NCI-H2081 (cell line): ENCODE data around the gene STC2.

Experiments
- DNase-seq, 2 experiments: peaks; one replicate each; lab custom pipeline; 2025; lab: John Stamatoyannopoulos, UW

The STC2 gene

GRCh38 chr5:173312821-173313220, 15.4 kb downstream of the STC2 start:
- no peak for DNase-seq

GRCh38 chr5:173311818-173312585, 16.2 kb downstream of the STC2 start:
- no peak for DNase-seq

GRCh38 chr5:173310861-173311785, 17.1 kb downstream of the STC2 start:
- no peak for DNase-seq

- no peak for DNase-seq
Observed at GRCh38 chr5:173310218-173310769, 17.9 kb downstream of the STC2 start.

GRCh38 chr5:173309731-173310130, 18.5 kb downstream of the STC2 start:
- no peak for DNase-seq

DNA sequence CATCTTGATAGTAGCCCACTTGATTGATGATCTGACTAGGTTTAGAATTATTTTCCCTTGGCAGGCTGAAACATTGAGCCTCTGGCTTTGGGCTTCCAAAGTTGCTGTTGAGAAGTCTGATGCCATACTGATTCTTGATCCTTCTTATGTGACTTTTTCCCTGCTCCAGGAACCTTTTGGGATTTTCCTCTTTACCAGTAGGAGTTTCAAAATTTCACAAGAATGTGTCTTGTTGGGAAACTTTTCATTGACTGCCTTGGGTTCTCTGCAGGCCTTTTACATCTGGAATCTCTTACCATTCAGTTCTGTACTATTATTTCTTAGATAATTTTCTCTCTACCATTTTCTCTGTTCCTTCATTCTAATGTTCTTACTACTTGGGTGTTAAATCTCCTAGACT, 20.0 kb downstream of the STC2 start:
- no peak for DNase-seq

DNA sequence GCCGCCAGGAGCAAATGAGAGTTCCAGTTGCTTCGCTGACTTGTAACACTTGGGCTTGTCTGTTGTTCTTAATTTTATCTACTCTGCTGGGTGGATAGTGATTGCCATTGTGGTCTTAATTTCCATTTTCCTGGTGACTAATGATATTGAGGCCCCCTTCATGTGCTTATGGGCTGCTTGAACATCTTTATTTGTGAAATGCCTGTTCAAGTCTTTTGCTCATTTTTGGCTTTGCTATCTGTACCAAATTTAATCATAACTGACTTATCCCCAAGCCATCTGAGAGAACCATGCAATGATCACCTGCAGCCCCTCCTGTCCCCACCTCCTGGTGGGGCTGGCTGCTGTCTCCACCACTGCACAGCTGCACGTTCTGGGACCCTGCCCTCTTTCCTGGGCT, 20.5 kb downstream of the STC2 start:
- no peak for DNase-seq

- DNase-seq: no peak
Observed at GRCh38 chr5:173306695-173307094, 21.5 kb downstream of the STC2 start.

DNA sequence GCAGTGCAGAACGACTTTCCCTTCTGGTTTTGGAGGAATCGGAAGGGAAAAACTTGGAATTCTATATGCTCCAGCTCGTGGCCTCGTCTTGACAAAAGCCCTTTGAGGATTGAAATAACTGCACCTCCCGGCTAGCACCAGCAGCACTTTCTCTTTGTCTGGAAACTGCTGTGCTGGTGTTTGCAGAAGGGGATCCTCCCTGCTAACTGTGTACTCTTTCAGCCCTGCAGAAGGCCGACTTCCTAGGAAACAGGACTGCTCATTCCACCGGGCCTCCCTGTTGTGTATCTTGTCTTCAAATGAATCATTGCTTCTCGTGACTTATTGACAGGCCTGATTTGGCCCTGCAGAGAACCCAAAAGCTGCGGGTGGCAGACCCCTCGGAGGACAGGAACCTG, 23.6 kb downstream of the STC2 start:
- DNase-seq: no peak

- DNase-seq: no peak
Observed at GRCh38 chr5:173303878-173304590, 24.2 kb downstream of the STC2 start.

- peak; percentile 42 to 76 for DNase-seq
Observed at GRCh38 chr5:173302546-173303155, 25.6 kb downstream of the STC2 start.

- no peak for DNase-seq
Observed at GRCh38 chr5:173301695-173302545, 26.3 kb downstream of the STC2 start.

DNA sequence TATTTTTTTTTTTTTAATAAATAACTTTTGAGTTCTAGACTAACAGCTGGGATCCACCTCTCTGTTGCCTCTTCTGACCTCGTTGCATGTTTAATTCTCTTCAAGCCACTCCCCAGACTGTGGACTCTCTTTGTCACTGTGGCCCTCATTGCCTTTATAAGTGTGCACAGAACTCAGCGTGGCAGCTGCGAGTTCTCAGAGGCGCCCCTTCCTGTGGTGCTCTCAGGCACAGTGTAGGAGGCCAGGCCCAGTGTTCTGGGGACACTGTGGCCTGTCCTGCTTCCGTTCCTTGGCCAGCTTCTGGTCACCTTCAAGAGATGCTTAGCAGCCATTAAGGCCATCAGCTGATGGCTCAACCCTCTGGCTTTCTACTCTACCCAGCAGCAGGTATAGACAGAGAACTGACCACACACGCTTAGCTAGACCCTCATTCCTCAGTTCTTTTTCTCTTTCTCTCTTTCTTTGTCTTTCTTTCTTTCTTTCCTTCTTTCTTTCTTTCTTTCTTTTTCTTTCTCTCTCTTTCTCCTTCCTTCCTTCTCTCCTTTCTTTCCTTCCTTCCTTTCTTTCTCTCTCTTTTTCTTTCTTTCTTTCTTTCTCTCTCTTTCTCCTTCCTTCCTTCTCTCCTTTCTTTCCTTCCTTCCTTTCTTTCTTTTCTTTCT, 27.7 kb downstream of the STC2 start:
- DNase-seq: no peak

- no peak for DNase-seq
Observed at GRCh38 chr5:173299820-173300219, 28.4 kb downstream of the STC2 start.

GRCh38 chr5:173298213-173298926, 29.8 kb downstream of the STC2 start:
- no peak for DNase-seq

DNA sequence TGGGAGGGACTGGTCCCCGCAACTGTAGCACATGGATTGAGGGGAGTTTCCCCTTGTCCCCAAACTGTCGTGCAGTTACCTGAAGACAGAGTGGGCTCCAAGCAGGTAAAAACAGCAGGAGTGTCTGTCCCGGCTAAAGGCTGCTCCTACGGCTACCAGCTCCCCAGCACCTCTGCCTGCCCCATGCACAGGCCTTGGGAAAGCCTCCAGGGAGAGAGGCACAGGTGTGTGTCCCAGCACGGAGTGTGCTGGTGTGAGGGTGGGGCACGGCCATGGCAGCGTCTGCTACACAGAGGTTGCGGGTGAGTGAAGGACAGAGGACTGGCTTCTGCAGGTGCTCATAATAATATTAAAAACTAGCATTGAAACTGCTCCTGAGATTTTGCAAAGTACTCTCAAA, 30.4 kb downstream of the STC2 start:
- DNase-seq: no peak

- DNase-seq: no peak
Observed at GRCh38 chr5:173296737-173297676, 31.2 kb downstream of the STC2 start.

GRCh38 chr5:173295796-173296195, 32.4 kb downstream of the STC2 start:
- no peak for DNase-seq
